ENCODE data around the gene GRK2.

Gene GRK2

DNA sequence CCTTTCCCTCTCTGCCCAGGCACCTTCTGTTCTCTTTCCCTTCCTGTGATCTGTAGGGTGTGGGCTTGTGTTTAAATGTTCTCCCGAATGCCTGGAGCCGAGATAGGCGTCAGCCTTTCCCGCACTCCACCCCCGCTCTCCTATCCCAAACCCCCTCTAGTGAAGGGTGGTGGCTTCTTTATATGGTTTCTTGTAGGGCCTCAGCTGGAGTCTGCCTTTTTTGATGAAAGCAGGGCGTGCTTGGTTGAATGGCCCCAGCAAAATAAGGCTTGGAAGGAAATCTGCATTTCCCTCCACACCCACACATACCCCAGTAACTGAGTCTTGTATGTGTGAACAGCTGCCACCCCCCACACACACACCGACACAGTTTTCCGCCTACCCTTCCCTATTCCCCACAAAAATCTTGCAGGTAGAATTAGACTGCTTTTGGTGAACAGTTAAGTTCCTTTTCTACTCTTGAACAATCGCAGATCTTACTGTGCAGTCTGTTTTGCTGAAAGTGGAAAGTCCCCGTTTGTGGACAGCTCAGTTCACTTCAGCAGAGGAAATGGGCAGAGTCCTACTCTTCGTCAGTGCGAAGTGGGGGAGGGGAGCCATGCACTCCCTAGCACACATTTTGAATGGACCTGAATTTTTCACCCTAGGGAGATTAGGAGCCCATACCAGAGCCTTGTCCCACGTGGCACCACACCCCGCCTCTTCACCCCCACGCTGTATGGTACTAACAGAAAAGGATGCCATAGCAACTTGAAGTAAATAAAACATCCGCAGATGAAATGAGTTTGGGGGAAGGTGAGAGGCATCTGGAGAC, 25.5 kb upstream of the GRK2 start:
- H3K4me1 ChIP-seq (ENCODE audit: control insufficient read depth, insufficient read depth, low read length, unreplicated experiment) = peaks cover 27% of the 10 kb centered on the region
- no peaks in the 10 kb centered on the region for H3K27me3 ChIP-seq (ENCODE audit: insufficient read depth, low read length)
- H2AFZ ChIP-seq (ENCODE audit: low read length, unreplicated experiment) = no peak overlapping the region
- peak overlapping the region; percentile 88 for H3K27ac ChIP-seq (ENCODE audit: low read depth, low read length)
- H3K36me3 ChIP-seq (ENCODE audit: insufficient read depth, low read length) = peaks cover 22% of the 10 kb centered on the region
- peaks cover 48% of the 10 kb centered on the region for H3K79me2 ChIP-seq (ENCODE audit: control insufficient read depth, insufficient read depth, low read length, unreplicated experiment)
- H3K4me3 ChIP-seq (ENCODE audit: low read depth, low read length) = peak overlapping the region; percentile 85

DNA sequence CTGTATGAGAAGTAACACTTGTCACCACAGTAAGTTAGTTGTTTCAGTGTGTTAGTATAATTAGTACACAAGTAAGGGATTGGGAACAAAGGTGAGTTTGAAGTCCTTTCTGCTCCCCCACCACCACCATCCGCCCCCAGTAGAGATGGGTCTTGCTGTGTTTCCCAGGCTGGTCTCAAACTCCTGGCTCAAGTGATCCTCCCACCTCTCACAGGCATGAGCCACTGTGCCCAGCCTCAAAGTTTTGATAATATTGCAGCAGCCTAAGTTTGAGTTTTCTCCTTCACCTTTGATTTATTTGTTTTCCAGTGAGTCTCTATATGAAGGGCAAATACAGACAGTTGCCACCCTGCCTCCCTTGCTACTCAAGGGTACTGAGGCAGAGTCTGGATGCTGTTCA, 23.7 kb upstream of the GRK2 start:
- Histone ChIP-seq H3K4me1 (ENCODE audit: control insufficient read depth, insufficient read depth, low read length, unreplicated experiment) (peaks cover 27% of the 10 kb centered on the region), H3K36me3 (ENCODE audit: insufficient read depth, low read length) (peaks cover 32% of the 10 kb centered on the region), H3K4me3 (ENCODE audit: low read depth, low read length) (peak overlapping the region; percentile 85), H3K27ac (ENCODE audit: low read depth, low read length) (peak overlapping the region; percentile 29), H2AFZ (ENCODE audit: low read length, unreplicated experiment) (no peak overlapping the region), H3K27me3 (ENCODE audit: insufficient read depth, low read length) (no peaks in the 10 kb centered on the region), H3K79me2 (ENCODE audit: control insufficient read depth, insufficient read depth, low read length, unreplicated experiment) (peaks cover 53% of the 10 kb centered on the region)

DNA sequence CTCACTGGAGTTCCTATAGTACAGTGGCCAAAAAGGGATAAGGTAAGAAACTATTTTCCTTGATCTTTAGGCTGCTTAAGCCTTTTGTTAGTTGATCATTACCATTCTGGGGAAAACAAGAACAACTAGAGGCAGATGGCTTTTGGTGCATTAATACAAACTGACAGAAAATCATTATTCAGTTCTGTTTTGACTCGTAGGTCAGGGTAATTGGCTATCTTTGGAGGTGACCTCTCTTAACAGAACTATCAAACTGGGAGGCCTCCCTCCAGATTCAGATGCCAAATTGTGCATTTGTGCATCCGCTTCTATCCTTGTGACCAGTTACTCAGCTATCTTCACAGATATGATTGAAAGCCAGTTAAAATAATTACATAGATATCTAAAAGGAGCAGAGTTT, 23.2 kb upstream of the GRK2 start:
- Histone ChIP-seq H3K4me3 (ENCODE audit: low read depth, low read length) (no peak overlapping the region; the same call in 1 of the 2 replicates), H3K27ac (ENCODE audit: low read depth, low read length) (no peak overlapping the region), H3K27me3 (ENCODE audit: insufficient read depth, low read length) (no peaks in the 10 kb centered on the region), H3K4me1 (ENCODE audit: control insufficient read depth, insufficient read depth, low read length, unreplicated experiment) (peaks cover 32% of the 10 kb centered on the region), H2AFZ (ENCODE audit: low read length, unreplicated experiment) (no peak overlapping the region), H3K36me3 (ENCODE audit: insufficient read depth, low read length) (peaks cover 37% of the 10 kb centered on the region), H3K79me2 (ENCODE audit: control insufficient read depth, insufficient read depth, low read length, unreplicated experiment) (peaks cover 53% of the 10 kb centered on the region)

GRCh38 chr11:67245046-67245445, 21.2 kb upstream of the GRK2 start:
- Histone ChIP-seq H3K4me1 (ENCODE audit: control insufficient read depth, insufficient read depth, low read length, unreplicated experiment) (peaks cover 26% of the 10 kb centered on the region), H3K4me3 (ENCODE audit: low read depth, low read length) (no peak overlapping the region), H3K79me2 (ENCODE audit: control insufficient read depth, insufficient read depth, low read length, unreplicated experiment) (peaks cover 49% of the 10 kb centered on the region), H3K27me3 (ENCODE audit: insufficient read depth, low read length) (no peaks in the 10 kb centered on the region), H3K27ac (ENCODE audit: low read depth, low read length) (no peak overlapping the region), H2AFZ (ENCODE audit: low read length, unreplicated experiment) (no peak overlapping the region), H3K36me3 (ENCODE audit: insufficient read depth, low read length) (peaks cover 51% of the 10 kb centered on the region)

- Histone ChIP-seq H2AFZ (ENCODE audit: low read length, unreplicated experiment) (no peak overlapping the region), H3K79me2 (ENCODE audit: control insufficient read depth, insufficient read depth, low read length, unreplicated experiment) (peaks cover 20% of the 10 kb centered on the region), H3K27ac (ENCODE audit: low read depth, low read length) (peak overlapping the region; percentile 11; the same call in 1 of the 2 replicates)
These were observed 18.2 kb upstream of the GRK2 start for GRCh38 chr11:67247946-67248550.

DNA sequence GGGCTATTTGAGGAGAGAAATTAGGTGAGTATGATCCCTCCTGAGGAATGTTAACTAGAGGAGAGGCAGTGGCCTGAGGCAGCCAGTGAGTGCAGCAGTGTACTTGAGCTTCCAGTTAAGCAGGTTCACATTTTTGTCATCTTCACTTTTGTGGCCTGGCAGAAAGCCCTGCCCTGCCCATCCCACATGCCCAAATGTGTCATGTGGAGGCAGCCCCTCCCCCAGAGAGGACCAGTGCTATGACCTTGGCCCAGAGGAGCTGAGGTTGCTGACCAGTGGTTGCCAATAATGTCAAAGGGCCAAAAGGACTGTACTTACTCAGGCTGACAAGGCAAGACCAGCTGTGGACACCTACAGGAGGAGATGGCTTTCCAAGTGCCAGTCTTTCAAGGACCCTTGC, 17.6 kb upstream of the GRK2 start:
- no peak overlapping the region for H3K4me3 ChIP-seq (ENCODE audit: low read depth, low read length)
- H3K36me3 ChIP-seq (ENCODE audit: insufficient read depth, low read length) = peaks cover 69% of the 10 kb centered on the region
- peak overlapping the region; percentile 11; the same call in 1 of the 2 replicates for H3K27ac ChIP-seq (ENCODE audit: low read depth, low read length)
- H3K27me3 ChIP-seq (ENCODE audit: insufficient read depth, low read length) = no peaks in the 10 kb centered on the region
- no peak overlapping the region for H2AFZ ChIP-seq (ENCODE audit: low read length, unreplicated experiment)
- peaks cover 14% of the 10 kb centered on the region for H3K79me2 ChIP-seq (ENCODE audit: control insufficient read depth, insufficient read depth, low read length, unreplicated experiment)
- peaks cover 14% of the 10 kb centered on the region for H3K4me1 ChIP-seq (ENCODE audit: control insufficient read depth, insufficient read depth, low read length, unreplicated experiment)

More at GRCh38 chr11:67247946-67248550, 18.2 kb upstream of the GRK2 start:
- Histone ChIP-seq H3K27me3 (ENCODE audit: insufficient read depth, low read length) (no peaks in the 10 kb centered on the region), H3K4me1 (ENCODE audit: control insufficient read depth, insufficient read depth, low read length, unreplicated experiment) (peaks cover 16% of the 10 kb centered on the region), H3K36me3 (ENCODE audit: insufficient read depth, low read length) (peaks cover 66% of the 10 kb centered on the region), H3K4me3 (ENCODE audit: low read depth, low read length) (no peak overlapping the region)

GRCh38 chr11:67250059-67251043, 15.9 kb upstream of the GRK2 start:
- Histone ChIP-seq H3K36me3 (ENCODE audit: insufficient read depth, low read length) (peaks cover 71% of the 10 kb centered on the region), H3K27me3 (ENCODE audit: insufficient read depth, low read length) (no peaks in the 10 kb centered on the region), H3K79me2 (ENCODE audit: control insufficient read depth, insufficient read depth, low read length, unreplicated experiment) (peaks cover 4% of the 10 kb centered on the region), H3K4me1 (ENCODE audit: control insufficient read depth, insufficient read depth, low read length, unreplicated experiment) (peaks cover 14% of the 10 kb centered on the region), H2AFZ (ENCODE audit: low read length, unreplicated experiment) (no peak overlapping the region), H3K27ac (ENCODE audit: low read depth, low read length) (no peak overlapping the region), H3K4me3 (ENCODE audit: low read depth, low read length) (no peak overlapping the region)

- H3K27me3 ChIP-seq (ENCODE audit: insufficient read depth, low read length) = no peaks in the 10 kb centered on the region
- H3K27ac ChIP-seq (ENCODE audit: low read depth, low read length) = no peak overlapping the region
- no peak overlapping the region for H2AFZ ChIP-seq (ENCODE audit: low read length, unreplicated experiment)
- peaks cover 14% of the 10 kb centered on the region for H3K4me1 ChIP-seq (ENCODE audit: control insufficient read depth, insufficient read depth, low read length, unreplicated experiment)
- H3K36me3 ChIP-seq (ENCODE audit: insufficient read depth, low read length) = peaks cover 64% of the 10 kb centered on the region
- H3K4me3 ChIP-seq (ENCODE audit: low read depth, low read length) = no peak overlapping the region
- no peaks in the 10 kb centered on the region for H3K79me2 ChIP-seq (ENCODE audit: control insufficient read depth, insufficient read depth, low read length, unreplicated experiment)
These were observed 14.4 kb upstream of the GRK2 start for GRCh38 chr11:67251841-67252240.

DNA sequence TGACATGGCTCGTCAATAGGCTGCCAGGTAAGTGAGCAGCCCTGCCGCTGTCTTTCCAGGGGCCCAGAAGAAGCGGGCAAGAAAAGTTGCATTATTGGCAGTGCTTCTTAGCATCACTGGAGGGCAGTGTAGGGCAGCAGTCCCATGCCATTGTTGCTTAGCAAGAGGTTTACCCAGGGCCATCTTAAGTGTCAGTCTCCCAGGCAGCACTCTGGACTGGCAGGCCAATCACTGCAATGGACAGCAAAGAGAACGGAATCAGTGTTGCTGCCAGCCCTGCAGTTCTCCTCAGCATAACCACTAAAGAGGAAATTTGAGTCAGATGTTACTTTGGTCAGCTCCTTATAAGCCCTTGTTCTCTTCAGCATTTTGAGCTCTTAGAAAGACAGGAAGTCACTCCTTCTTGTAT, 13.4 kb upstream of the GRK2 start:
- no peaks in the 10 kb centered on the region for H3K27me3 ChIP-seq (ENCODE audit: insufficient read depth, low read length)
- no peak overlapping the region for H2AFZ ChIP-seq (ENCODE audit: low read length, unreplicated experiment)
- peaks cover 11% of the 10 kb centered on the region for H3K4me1 ChIP-seq (ENCODE audit: control insufficient read depth, insufficient read depth, low read length, unreplicated experiment)
- peaks cover 59% of the 10 kb centered on the region for H3K36me3 ChIP-seq (ENCODE audit: insufficient read depth, low read length)
- H3K27ac ChIP-seq (ENCODE audit: low read depth, low read length) = no peak overlapping the region
- no peaks in the 10 kb centered on the region for H3K79me2 ChIP-seq (ENCODE audit: control insufficient read depth, insufficient read depth, low read length, unreplicated experiment)
- H3K4me3 ChIP-seq (ENCODE audit: low read depth, low read length) = no peak overlapping the region

DNA sequence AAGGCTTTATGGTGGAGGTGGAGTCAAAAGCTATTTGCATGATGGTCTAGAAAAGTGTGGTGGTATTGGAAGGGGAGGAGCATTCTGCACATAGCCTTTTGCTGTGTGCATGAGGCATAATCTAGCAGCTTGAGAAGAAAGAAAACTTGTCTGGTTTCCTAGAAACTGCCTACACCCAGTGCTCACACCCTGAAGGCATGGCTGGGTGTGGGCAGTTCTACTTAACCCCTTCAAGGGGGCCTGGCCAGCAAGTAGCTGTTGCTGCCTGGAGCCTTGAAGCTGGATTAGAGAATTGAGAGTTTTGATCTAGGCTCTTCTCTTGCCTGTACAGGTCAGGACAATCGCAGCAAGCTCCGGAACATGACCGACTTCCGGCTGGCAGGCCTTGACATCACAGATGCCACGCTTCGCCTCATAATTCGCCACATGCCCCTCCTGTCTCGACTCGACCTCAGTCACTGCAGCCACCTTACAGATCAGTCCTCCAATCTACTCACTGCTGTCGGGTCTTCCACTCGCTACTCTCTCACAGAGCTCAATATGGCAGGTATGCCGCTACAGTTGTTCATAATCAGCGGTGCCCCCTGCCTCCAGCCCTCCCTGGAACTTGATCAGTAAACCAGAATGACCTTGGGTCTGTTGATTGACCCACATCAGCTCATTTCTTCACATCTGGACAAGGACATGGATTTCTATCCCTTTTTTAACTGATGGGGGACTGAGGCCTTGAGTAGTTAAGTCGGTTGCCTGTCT, 12.2 kb upstream of the GRK2 start:
- Histone ChIP-seq H3K36me3 (ENCODE audit: insufficient read depth, low read length) (peaks cover 48% of the 10 kb centered on the region), H3K27ac (ENCODE audit: low read depth, low read length) (no peak overlapping the region), H3K4me3 (ENCODE audit: low read depth, low read length) (no peak overlapping the region), H3K27me3 (ENCODE audit: insufficient read depth, low read length) (no peaks in the 10 kb centered on the region), H2AFZ (ENCODE audit: low read length, unreplicated experiment) (no peak overlapping the region), H3K4me1 (ENCODE audit: control insufficient read depth, insufficient read depth, low read length, unreplicated experiment) (no peaks in the 10 kb centered on the region), H3K79me2 (ENCODE audit: control insufficient read depth, insufficient read depth, low read length, unreplicated experiment) (no peaks in the 10 kb centered on the region)
